G401 (cell line): ENCODE data around the gene CD34. TPM values are rescaled to one million over a fixed set of nuclear protein-coding genes. Genes with fewer than 3 reads are reported as not detected.
"Not testable (repeated sequence)": the region's sequence is repeated elsewhere in the genome, so short reads cannot be mapped to it uniquely, and the experiment has no call there.

ENCODE experiments used
- DNase-seq: peaks from one replicate; pipeline ENCODE4 v3.0.0-alpha.2; 2015; ENCODE audit warnings: low spot score
- in situ Hi-C: cut with HindIII; loops from 2 replicates; pipeline ENCODE4 v1.10.0; 2016; ENCODE audit warnings: low sequenced_read_pairs, mixed read lengths
- total RNA-seq: library from RNA; depleted of rRNA; stranded (reverse); fragments of >200 nt; shearing (Covaris generic); gene quantifications from 2 replicates; pipeline ENCODE4 v1.2.3, GENCODE V29; 2014; rRNA removed

The CD34 gene
- not detected in 2 replicates for total RNA-seq

GRCh38 chr1:207910591-207911354 lies at the start of gene CD34:
Gene CD34, minus strand, starts transcription at chr1:207911125. Its CDS starts 45 bp downstream, at chr1:207911080.
- in situ Hi-C loops, result no loop called here
- DNase-seq, result no peak

GRCh38 chr1:207960346-207960745 lies 49.4 kb upstream of the CD34 start:
- in situ Hi-C loops, result no loop called here
- DNase-seq, result no peak

GRCh38 chr1:207959910-207960309 lies 49.0 kb upstream of the CD34 start:
- in situ Hi-C loops, result no loop called here
- peak; percentile 10 for DNase-seq

- in situ Hi-C loops, result no loop called here
Observed at GRCh38 chr1:207959141-207959825, 48.4 kb upstream of the CD34 start.

GRCh38 chr1:207958376-207959139 lies 47.6 kb upstream of the CD34 start:
- peak; percentile 34 for DNase-seq
- in situ Hi-C loops, result no loop called here

More at GRCh38 chr1:207959141-207959825, 48.4 kb upstream of the CD34 start:
- DNase-seq, result peak; percentile 48

- no peak for DNase-seq
- in situ Hi-C loops, result no loop called here
Observed at GRCh38 chr1:207956986-207957385, 46.1 kb upstream of the CD34 start.

- DNase-seq, result no peak
- in situ Hi-C loops, result no loop called here
Observed at GRCh38 chr1:207954104-207954503, 43.2 kb upstream of the CD34 start.

- in situ Hi-C loops, result no loop called here
- DNase-seq, result no peak
Observed at GRCh38 chr1:207952617-207953542, 42.0 kb upstream of the CD34 start.

- in situ Hi-C loops, result no loop called here
Observed at GRCh38 chr1:207951652-207952051, 40.7 kb upstream of the CD34 start.

GRCh38 chr1:207950750-207951149 lies 39.8 kb upstream of the CD34 start:
- no peak for DNase-seq
- in situ Hi-C loops, result no loop called here

More at GRCh38 chr1:207951652-207952051, 40.7 kb upstream of the CD34 start:
- no peak for DNase-seq

GRCh38 chr1:207949571-207950195 lies 38.8 kb upstream of the CD34 start:
- DNase-seq, result no peak
- in situ Hi-C loops, result no loop called here

GRCh38 chr1:207948536-207949250 lies 37.8 kb upstream of the CD34 start:
- in situ Hi-C loops, result no loop called here
- no peak for DNase-seq

GRCh38 chr1:207946756-207947155 lies 35.8 kb upstream of the CD34 start:
- in situ Hi-C loops, result no loop called here
- DNase-seq, result no peak

GRCh38 chr1:207944571-207944970 lies 33.6 kb upstream of the CD34 start:
- in situ Hi-C loops, result no loop called here
- no peak for DNase-seq

GRCh38 chr1:207942337-207942741 lies 31.4 kb upstream of the CD34 start:
- DNase-seq, result peak; percentile 23
- in situ Hi-C loops, result not testable (repeated sequence)

GRCh38 chr1:207941665-207942064 lies 30.7 kb upstream of the CD34 start:
- in situ Hi-C loops, result no loop called here
- DNase-seq, result peak; percentile 91

GRCh38 chr1:207938016-207938415 lies 27.1 kb upstream of the CD34 start:
- DNase-seq, result no peak
- in situ Hi-C loops, result no loop called here

GRCh38 chr1:207937204-207937603 lies 26.3 kb upstream of the CD34 start:
- DNase-seq, result no peak
- in situ Hi-C loops, result no loop called here
